IMR-90 (cell line): ENCODE results near the gene PRKD1. TPM values are rescaled to one million over a fixed set of nuclear protein-coding genes. Genes with fewer than 3 reads are reported as not detected.

Experiments used
- ATAC-seq: fragments of 200-7000 bp; cut with Tn5 transposase; 2 replicates; pipeline ENCODE4 v1.9.1; 2020; ENCODE audit warnings: low read depth, mild to moderate bottlenecking, moderate library complexity
- BruUV-seq: library from RNA; stranded (reverse); fragments of 400-500 nt; replicated peaks from 2 replicates; lab custom pipeline; 2021; lab: Mats Ljungman, UMichigan
- CTCF ChIA-PET: fragments of 300-600 bp; formaldehyde crosslinking; extraction: SDS; loops from one replicate; lab custom pipeline; 2021; ENCODE audit warnings: antibody characterized with exemption; lab: Yijun Ruan, JAX
- POLR2A ChIA-PET: fragments of 300-600 bp; sonication (Branson Sonifier 250); formaldehyde crosslinking; loops from one replicate; lab custom pipeline; 2022; ENCODE audit warnings: antibody characterized with exemption; ENCODE audit not compliant: unreplicated experiment; lab: Charles Lee
- DNase-seq: peaks from one replicate; pipeline ENCODE4 v3.0.0; 2013
- H2AFZ ChIP-seq: replicated peaks from 2 replicates; pipeline ENCODE3; 2013; ENCODE audit warnings: low read length, mild to moderate bottlenecking; ENCODE audit not compliant: poor library complexity
- H2AK5ac ChIP-seq: 2 replicates; pipeline ENCODE4 v1.6.1; 2013; ENCODE audit warnings: low read depth, low read length, inconsistent platforms
- H2AK9ac ChIP-seq: replicated peaks from 2 replicates; pipeline ENCODE3; 2013; ENCODE audit warnings: mild to moderate bottlenecking, low read depth, low read length, moderate library complexity; ENCODE audit not compliant: poor library complexity
- H2BK120ac ChIP-seq: 2 replicates; pipeline ENCODE4 v1.6.1; 2013; ENCODE audit warnings: low read depth, low read length, inconsistent platforms
- H2BK15ac ChIP-seq: 3 replicates; pipeline ENCODE4 v1.6.1; 2013; ENCODE audit warnings: low read depth, low read length, inconsistent platforms
- H2BK20ac ChIP-seq: 2 replicates; pipeline ENCODE4 v1.6.1; 2013; ENCODE audit warnings: low read depth, mild to moderate bottlenecking, inconsistent platforms, low read length, moderate library complexity
- H2BK5ac ChIP-seq: 2 replicates; pipeline ENCODE4 v1.6.1; 2013; ENCODE audit warnings: mild to moderate bottlenecking, low read depth, low read length, inconsistent platforms; ENCODE audit not compliant: poor library complexity, severe bottlenecking
- H3K14ac ChIP-seq: replicated peaks from 2 replicates; pipeline ENCODE4 v1.6.1; 2013; ENCODE audit warnings: low read depth, low read length, inconsistent platforms
- H3K18ac ChIP-seq: 2 replicates; pipeline ENCODE4 v1.6.1; 2013; ENCODE audit warnings: low read depth, low read length, control low read depth
- H3K23ac ChIP-seq: 2 replicates; pipeline ENCODE4 v1.6.1; 2013; ENCODE audit warnings: low read depth, low read length, inconsistent platforms
- H3K27ac ChIP-seq: 2 replicates; pipeline ENCODE4 v1.5.1; 2013; ENCODE audit warnings: mild to moderate bottlenecking, control low read depth, low read length; ENCODE audit not compliant: insufficient read depth
- H3K27me3 ChIP-seq: 2 replicates; pipeline ENCODE4 v1.6.1; 2013; ENCODE audit warnings: low read length; ENCODE audit not compliant: control insufficient read depth, insufficient read depth
- H3K36me3 ChIP-seq: 2 replicates; pipeline ENCODE4 v1.6.1; 2013; ENCODE audit warnings: low read length, mixed read lengths; ENCODE audit not compliant: control insufficient read depth, insufficient read depth
- H3K4ac ChIP-seq: 2 replicates; pipeline ENCODE4 v1.6.1; 2013; ENCODE audit warnings: low read depth, low read length, inconsistent platforms
- H3K4me1 ChIP-seq: 2 replicates; pipeline ENCODE4 v1.6.1; 2013; ENCODE audit warnings: low read length, mixed read lengths; ENCODE audit not compliant: control insufficient read depth, insufficient read depth
- H3K4me2 ChIP-seq: 2 replicates; pipeline ENCODE4 v1.6.1; 2013; ENCODE audit warnings: low read depth, mild to moderate bottlenecking, control low read depth, low read length, moderate library complexity
- H3K4me3 ChIP-seq: 2 replicates; pipeline ENCODE4 v1.5.1; 2013; ENCODE audit warnings: low read depth, mild to moderate bottlenecking, control low read depth, low read length, moderate library complexity; ENCODE audit not compliant: insufficient read depth
- H3K56ac ChIP-seq: 2 replicates; pipeline ENCODE4 v1.6.1; 2013; ENCODE audit warnings: low read length, inconsistent platforms; ENCODE audit not compliant: insufficient read depth; ENCODE audit errors: extremely low read depth
- H3K79me1 ChIP-seq, 2 experiments: 2 replicates each; pipeline ENCODE4 v1.6.1; 2013; ENCODE audit warnings: low read length in 2 of 2, inconsistent platforms in 1 of 2, low read depth in 1 of 2
- H3K9ac ChIP-seq: 2 replicates; pipeline ENCODE4 v1.6.1; 2013; ENCODE audit warnings: low read depth, low read length, control low read depth
- H3K9me1 ChIP-seq: 2 replicates; pipeline ENCODE4 v1.6.1; 2013; ENCODE audit warnings: low read length, inconsistent platforms; ENCODE audit not compliant: insufficient read depth
- H3K9me3 ChIP-seq: 2 replicates; pipeline ENCODE4 v1.6.1; 2013; ENCODE audit warnings: low read length; ENCODE audit not compliant: control insufficient read depth, insufficient read depth
- H4K20me1 ChIP-seq: 2 replicates; pipeline ENCODE4 v1.6.1; 2013; ENCODE audit warnings: low read length, inconsistent platforms; ENCODE audit not compliant: insufficient read depth
- H4K5ac ChIP-seq: 2 replicates; pipeline ENCODE4 v1.6.1; 2013; ENCODE audit warnings: mild to moderate bottlenecking, low read depth, low read length, control low read depth
- H4K8ac ChIP-seq, 2 experiments: 2 replicates each; pipeline ENCODE4 v1.6.1; 2013; ENCODE audit warnings: low read depth in 2 of 2, low read length in 2 of 2, control low read depth in 1 of 2, inconsistent platforms in 1 of 2
- H4K91ac ChIP-seq: 2 replicates; pipeline ENCODE4 v1.6.1; 2013; ENCODE audit warnings: low read depth, low read length, inconsistent platforms; ENCODE audit not compliant: insufficient read depth
- BHLHE40 ChIP-seq: fragments of 150-350 bp; IDR thresholded peaks from 2 replicates; pipeline ENCODE4 v1.6.1; 2016; ENCODE audit warnings: mild to moderate bottlenecking, low read depth, low read length
- CEBPB ChIP-seq: IDR thresholded peaks from 2 replicates; pipeline ENCODE4 v1.6.1; 2012; ENCODE audit warnings: low read depth, low read length, improper control_type of control experiment
- CHD1 ChIP-seq: IDR thresholded peaks from 2 replicates; pipeline ENCODE4 v1.6.1; 2012; ENCODE audit warnings: low read depth, low read length, improper control_type of control experiment
- MAFK ChIP-seq: IDR thresholded peaks from 2 replicates; pipeline ENCODE4 v1.6.1; 2012; ENCODE audit warnings: low read depth, low read length, improper control_type of control experiment
- MAZ ChIP-seq: IDR thresholded peaks from 2 replicates; pipeline ENCODE4 v1.6.1; 2012; ENCODE audit warnings: low read depth, mild to moderate bottlenecking, low read length, improper control_type of control experiment, moderate library complexity, borderline replicate concordance
- MXI1 ChIP-seq: IDR thresholded peaks from 2 replicates; pipeline ENCODE4 v1.6.1; 2012; ENCODE audit warnings: low read depth, mild to moderate bottlenecking, low read length, moderate library complexity, borderline replicate concordance
- POLR2A ChIP-seq: IDR thresholded peaks from 2 replicates; pipeline ENCODE4 v1.6.1; 2012; ENCODE audit warnings: mild to moderate bottlenecking, low read depth, low read length
- RAD21 ChIP-seq: IDR thresholded peaks from 2 replicates; pipeline ENCODE4 v1.6.1; 2012; ENCODE audit warnings: low read length, improper control_type of control experiment
- RCOR1 ChIP-seq: IDR thresholded peaks from 2 replicates; pipeline ENCODE4 v1.6.1; 2012; ENCODE audit warnings: mild to moderate bottlenecking, low read length, improper control_type of control experiment; ENCODE audit not compliant: insufficient replicate concordance
- RFX5 ChIP-seq: IDR thresholded peaks from 2 replicates; pipeline ENCODE4 v1.8.0; 2012; ENCODE audit warnings: low read depth, mild to moderate bottlenecking, low read length, moderate library complexity
- SMC3 ChIP-seq: fragments of 150-350 bp; IDR thresholded peaks from 2 replicates; pipeline ENCODE4 v1.6.1; 2016; ENCODE audit warnings: low read depth, mild to moderate bottlenecking, antibody characterized with exemption, low read length, moderate library complexity
- WGBS, 2 experiments: methylation state at CpG; one replicate each; pipeline versions ENCODE4 v1.1.5 to v1.1.7; 2013; ENCODE audit warnings: missing lambda C conversion rate in 2 of 2; ENCODE audit not compliant: insufficient read length in 1 of 2; ENCODE audit errors: extremely low coverage in 2 of 2; 5-methylcytosine and 5-hydroxymethylcytosine counted together
- dilution Hi-C: fragments of 300-500 bp; cut with HindIII; formaldehyde crosslinking; loops from one replicate; pipeline ENCODE4 v1.14.3; 2018; ENCODE audit warnings: low sequenced_read_pairs; ENCODE audit not compliant: unreplicated experiment
- in situ Hi-C: fragments of 300-500 bp; cut with MboI; formaldehyde crosslinking; loops from 3 replicates; pipeline ENCODE4 v1.14.3; 2019; ENCODE audit warnings: low sequenced_read_pairs, inconsistent platforms, mixed read lengths
- intact Hi-C: fragments of 100-400 bp; cut with micrococcal nuclease; formaldehyde crosslinking; loops from 2 replicates; pipeline ENCODE4 v1.10.0; 2022
- polyA plus RNA-seq, 3 experiments: library from polyadenylated mRNA; depleted of rRNA; stranded (reverse); fragments of >200 nt; gene quantifications; 2 replicates each; pipeline ENCODE4 v1.2.3, GENCODE V29; 2012; ENCODE audit warnings: low replicate concordance in 1 of 3
- total RNA-seq: library from RNA; depleted of rRNA; stranded (reverse); fragments of >200 nt; gene quantifications from 2 replicates; pipeline ENCODE4 v1.2.3, GENCODE V29; 2012
- TF ChIP-seq, protein P1 (sequence below): conservative IDR thresholded peaks from 2 replicates; pipeline ENCODE4 v1.5.1; 2012; ENCODE audit warnings: mild to moderate bottlenecking, low read depth, low read length, improper control_type of control experiment
- TF ChIP-seq, protein P2 (sequence below): fragments of 150-350 bp; IDR thresholded peaks from 2 replicates; pipeline ENCODE4 v1.6.1; 2016; ENCODE audit warnings: low read depth, mild to moderate bottlenecking, low read length, moderate library complexity, borderline replicate concordance
- TF ChIP-seq, protein P3 (sequence below): fragments of 150-350 bp; IDR thresholded peaks from 2 replicates; pipeline ENCODE4 v1.6.1; 2017; ENCODE audit warnings: mild to moderate bottlenecking, antibody characterized with exemption, low read length, low read depth

Gene PRKD1
- total and polyA plus RNA-seq, 2 of the 4 experiments (the other 2 are of a cell fraction) = 12.9 to 14.2 TPM

DNA sequence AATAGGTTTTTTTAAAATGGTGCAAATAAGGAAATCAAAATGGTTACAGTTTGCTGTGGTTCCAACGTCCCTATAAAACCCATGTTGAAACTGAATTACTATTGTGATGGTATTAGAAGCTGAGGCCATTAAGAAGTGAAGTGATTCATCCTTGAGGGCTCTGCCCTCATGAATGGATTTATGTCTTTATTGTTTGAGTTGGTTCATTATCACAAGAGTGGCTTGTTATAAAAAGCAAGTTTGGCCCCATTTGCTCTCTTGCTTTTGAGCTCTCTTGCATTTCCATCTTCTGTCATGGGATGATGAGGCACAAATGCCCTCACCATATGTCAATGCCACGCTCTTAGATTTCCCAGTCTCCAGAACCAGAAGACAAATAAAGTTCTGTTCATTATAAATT lies 62.3 kb downstream of the PRKD1 start:
- H3K27ac ChIP-seq = no peak overlapping the region
- no peak overlapping the region for H2BK15ac ChIP-seq
- H3K9me1 ChIP-seq = peaks cover 3% of the 10 kb centered on the region; the same call in 1 of the 2 replicates
- intact Hi-C loops (no loop called here), in situ Hi-C loops (no loop called here), dilution Hi-C loops (no loop called here)
- H3K9ac ChIP-seq = no peak overlapping the region
- no peak overlapping the region for H4K91ac ChIP-seq
- no peak overlapping the region for H3K4me2 ChIP-seq
- H2BK5ac ChIP-seq = no peak overlapping the region
- no peak overlapping the region for H2BK20ac ChIP-seq
- no peak overlapping the region for H3K23ac ChIP-seq
- no peak overlapping the region for H3K56ac ChIP-seq
- H3K14ac ChIP-seq = no peak overlapping the region
- no peak overlapping the region for H2AFZ ChIP-seq
- 100% methylated on average over 1 of the region's 2 CpGs; no CpG with 5 or more reads in 1 of the 2 experiments for WGBS, 2 experiments
- no peaks in the 10 kb centered on the region for H3K27me3 ChIP-seq
- H4K8ac ChIP-seq = no peak overlapping the region
- ChIA-PET POLR2A (no interaction called here), CTCF (no interaction called here)
- no peak overlapping the region for H3K4me3 ChIP-seq
- no peaks in the 10 kb centered on the region for H3K36me3 ChIP-seq
- no peak overlapping the region for H4K5ac ChIP-seq
- no peaks in the 10 kb centered on the region for H3K4me1 ChIP-seq
- ATAC-seq = no peak
- H3K18ac ChIP-seq = no peak overlapping the region
- H2AK9ac ChIP-seq = no peak overlapping the region
- H2BK120ac ChIP-seq = no peak overlapping the region
- H3K4ac ChIP-seq = no peak overlapping the region
- TF ChIP-seq POLR2A (no peak), MXI1 (no peak), MAZ (no peak), RCOR1 (no peak), BHLHE40 (no peak), CHD1 (no peak), SMC3 (no peak), CEBPB (no peak), MAFK (no peak), RFX5 (no peak), RAD21 (no peak)
- TF ChIP-seq, protein P1, sequence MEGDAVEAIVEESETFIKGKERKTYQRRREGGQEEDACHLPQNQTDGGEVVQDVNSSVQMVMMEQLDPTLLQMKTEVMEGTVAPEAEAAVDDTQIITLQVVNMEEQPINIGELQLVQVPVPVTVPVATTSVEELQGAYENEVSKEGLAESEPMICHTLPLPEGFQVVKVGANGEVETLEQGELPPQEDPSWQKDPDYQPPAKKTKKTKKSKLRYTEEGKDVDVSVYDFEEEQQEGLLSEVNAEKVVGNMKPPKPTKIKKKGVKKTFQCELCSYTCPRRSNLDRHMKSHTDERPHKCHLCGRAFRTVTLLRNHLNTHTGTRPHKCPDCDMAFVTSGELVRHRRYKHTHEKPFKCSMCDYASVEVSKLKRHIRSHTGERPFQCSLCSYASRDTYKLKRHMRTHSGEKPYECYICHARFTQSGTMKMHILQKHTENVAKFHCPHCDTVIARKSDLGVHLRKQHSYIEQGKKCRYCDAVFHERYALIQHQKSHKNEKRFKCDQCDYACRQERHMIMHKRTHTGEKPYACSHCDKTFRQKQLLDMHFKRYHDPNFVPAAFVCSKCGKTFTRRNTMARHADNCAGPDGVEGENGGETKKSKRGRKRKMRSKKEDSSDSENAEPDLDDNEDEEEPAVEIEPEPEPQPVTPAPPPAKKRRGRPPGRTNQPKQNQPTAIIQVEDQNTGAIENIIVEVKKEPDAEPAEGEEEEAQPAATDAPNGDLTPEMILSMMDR = no peak
- TF ChIP-seq, protein P2, sequence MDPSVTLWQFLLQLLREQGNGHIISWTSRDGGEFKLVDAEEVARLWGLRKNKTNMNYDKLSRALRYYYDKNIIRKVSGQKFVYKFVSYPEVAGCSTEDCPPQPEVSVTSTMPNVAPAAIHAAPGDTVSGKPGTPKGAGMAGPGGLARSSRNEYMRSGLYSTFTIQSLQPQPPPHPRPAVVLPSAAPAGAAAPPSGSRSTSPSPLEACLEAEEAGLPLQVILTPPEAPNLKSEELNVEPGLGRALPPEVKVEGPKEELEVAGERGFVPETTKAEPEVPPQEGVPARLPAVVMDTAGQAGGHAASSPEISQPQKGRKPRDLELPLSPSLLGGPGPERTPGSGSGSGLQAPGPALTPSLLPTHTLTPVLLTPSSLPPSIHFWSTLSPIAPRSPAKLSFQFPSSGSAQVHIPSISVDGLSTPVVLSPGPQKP = no peak
- TF ChIP-seq, protein P3, sequence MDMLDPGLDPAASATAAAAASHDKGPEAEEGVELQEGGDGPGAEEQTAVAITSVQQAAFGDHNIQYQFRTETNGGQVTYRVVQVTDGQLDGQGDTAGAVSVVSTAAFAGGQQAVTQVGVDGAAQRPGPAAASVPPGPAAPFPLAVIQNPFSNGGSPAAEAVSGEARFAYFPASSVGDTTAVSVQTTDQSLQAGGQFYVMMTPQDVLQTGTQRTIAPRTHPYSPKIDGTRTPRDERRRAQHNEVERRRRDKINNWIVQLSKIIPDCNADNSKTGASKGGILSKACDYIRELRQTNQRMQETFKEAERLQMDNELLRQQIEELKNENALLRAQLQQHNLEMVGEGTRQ = no peak
- H3K9me3 ChIP-seq = no peaks in the 10 kb centered on the region
- no peaks in the 10 kb centered on the region; the same call in 1 of the 2 replicates for H4K20me1 ChIP-seq
- no peak overlapping the region for H2AK5ac ChIP-seq
- DNase-seq = no peak
- H3K79me1 ChIP-seq = peaks cover 10 to 18% of the 10 kb centered on the region in 2 experiments; a peak in 3 of 4 replicates
- no TSS peak for BruUV-seq
